ENCODE results near the gene VAMP7.

DNA sequence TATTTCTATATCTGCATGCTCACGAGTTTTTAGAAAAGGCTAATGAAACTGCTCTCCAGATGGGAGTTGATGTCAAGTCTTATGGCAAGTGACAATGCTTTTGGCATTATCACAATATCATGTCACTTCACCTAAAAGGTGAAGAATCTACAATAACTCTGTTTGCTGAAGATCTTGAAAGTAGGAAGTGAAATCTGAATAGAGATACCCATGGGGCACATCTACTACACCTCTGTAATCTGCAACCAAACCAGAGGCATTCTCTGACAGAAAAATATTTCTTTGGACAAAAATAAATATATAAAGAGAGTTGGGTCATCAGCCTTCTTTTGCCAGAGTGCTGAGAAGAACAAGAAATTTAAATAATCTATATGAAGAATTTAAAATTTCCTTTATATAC is 3.9 kb upstream of the VAMP7 start:
- TF ChIP-seq ZNF3 (CRISPR knock-in tag; IDR thresholded peaks at IDR 0.05): no peak
- no peak for TF ChIP-seq COPS2 (conservative IDR thresholded peaks at IDR 0.05)
